Sigmoid colon (tissue), 7 donors: Measurements from ENCODE around the gene GFY. TPM values are rescaled to one million over a fixed set of nuclear protein-coding genes. Genes with fewer than 3 reads are reported as not detected.

Source experiments
- DNase-seq: peaks from one replicate; pipeline ENCODE4 v3.0.0-alpha.2; 2019
- H3K27ac ChIP-seq, 4 donors: fragments of 200-600 bp; sonication (generic); one replicate each; pipeline ENCODE4 v1.5.1; 2016 to 2019; ENCODE audit warnings: mild to moderate bottlenecking in 1 of 4
- H3K27me3 ChIP-seq, 3 donors: fragments of 200-600 bp; sonication (generic); one replicate each; pipeline ENCODE4 v1.5.1; 2019; ENCODE audit warnings: mild to moderate bottlenecking in 1 of 3
- H3K36me3 ChIP-seq, 4 donors: fragments of 200-600 bp; sonication (generic); one replicate each; pipeline ENCODE4 v1.5.1; 2016 to 2019
- H3K4me1 ChIP-seq, 4 donors: fragments of 200-600 bp; sonication (generic); one replicate each; pipeline ENCODE4 v1.5.1; 2017 to 2019
- H3K4me3 ChIP-seq, 4 donors: fragments of 200-600 bp; sonication (generic); one replicate each; pipeline ENCODE4 v1.5.1; 2017 to 2019; ENCODE audit warnings: mild to moderate bottlenecking in 2 of 4, moderate library complexity in 1 of 4
- H3K9me3 ChIP-seq, 4 donors: fragments of 200-600 bp in 3 of 4; sonication (generic) in 3 of 4; one replicate each; pipeline versions ENCODE4 v1.5.1 to v1.6.1; 2013 to 2019
- EP300 ChIP-seq, 4 donors: sonication (generic); formaldehyde crosslinking; IDR thresholded peaks; one replicate each; pipeline ENCODE4 v1.6.1; 2017; ENCODE audit warnings: antibody characterized with exemption in 4 of 4
- POLR2A ChIP-seq, 2 donors: fragments of 450-650 bp; IDR thresholded peaks; one replicate each; pipeline ENCODE4 v1.6.1; 2016; ENCODE audit warnings: antibody characterized with exemption in 2 of 2, mild to moderate bottlenecking in 2 of 2, moderate library complexity in 2 of 2
- POLR2AphosphoS5 ChIP-seq, 4 donors: sonication (generic); formaldehyde crosslinking; IDR thresholded peaks; one replicate each; pipeline ENCODE4 v1.6.1; 2017; ENCODE audit warnings: antibody characterized with exemption in 4 of 4
- WGBS, 2 donors: extraction: QIAGEN DNeasy Blood & Tissue Kit; methylation state at CpG; one replicate each; pipeline ENCODE4 v1.1.7; 2013; 5-methylcytosine and 5-hydroxymethylcytosine counted together
- intact Hi-C: fragments of 100-400 bp; cut with DNase I; formaldehyde crosslinking; loops from one replicate; pipeline ENCODE4 v1.15.1; 2023
- polyA plus RNA-seq, 3 donors: library from polyadenylated mRNA; stranded (reverse); fragments of 200-250 nt; gene quantifications; one replicate each; pipeline ENCODE4 v1.2.3, GENCODE V29; 2013
- total RNA-seq, 4 donors: library from RNA; depleted of rRNA; stranded (reverse); fragments of >200 nt; gene quantifications; one replicate each; pipeline ENCODE4 v1.1.0, GENCODE V29; 2016
- TF ChIP-seq, protein P1 (sequence below), 4 experiments: fragments of 450-650 bp in 3 of 4; fragments of 200-600 bp in 1 of 4; IDR thresholded peaks; one replicate each; pipeline ENCODE4 v1.5.1; 2016 to 2019; ENCODE audit warnings: antibody characterized with exemption in 4 of 4, mild to moderate bottlenecking in 3 of 4, moderate library complexity in 2 of 4
- donor health status: healthy with polysubstance abuse.
- donor health status: Bipolar disorder and iron deficiency.
- donor health status: healthy.

GFY gene
- total and polyA plus RNA-seq, 7 donors: not detected

DNA sequence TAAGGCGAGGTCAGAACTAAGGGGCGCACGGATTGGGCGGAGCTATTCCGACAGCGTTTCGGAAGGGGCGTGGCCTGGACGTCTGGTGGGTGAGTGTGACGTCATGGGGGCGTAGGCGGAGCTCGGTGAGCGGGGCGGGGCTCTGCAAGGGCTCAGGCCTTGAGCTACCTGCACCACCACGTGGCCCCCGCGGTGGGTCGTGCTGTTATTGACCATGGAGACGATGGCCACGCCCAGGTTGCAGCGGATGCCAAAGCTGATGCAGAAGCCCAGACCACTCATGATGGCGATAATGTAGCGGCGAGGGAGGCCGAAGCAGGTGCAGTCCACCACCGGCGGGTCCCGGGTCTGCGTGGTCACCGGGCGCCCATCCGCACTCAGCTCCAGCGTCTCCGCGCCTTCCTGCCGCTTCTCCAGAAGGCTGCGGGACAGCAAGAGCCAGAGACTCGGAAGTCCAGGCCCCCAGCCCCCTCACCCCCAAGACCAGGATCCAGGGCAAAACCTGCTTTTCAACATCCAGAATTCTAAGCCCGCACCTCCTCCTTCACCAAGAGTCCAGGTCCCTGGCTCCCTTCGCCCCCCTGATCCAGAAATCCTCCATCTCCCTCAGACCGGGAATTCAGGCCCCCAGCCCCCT is 11.3 kb downstream of the GFY start:
- Histone ChIP-seq H3K9me3 (no peaks in the 10 kb centered on the region), H3K27me3 (peaks cover 51 to 100% (median 97%) of the 10 kb centered on the region in 3 donors), H3K4me3 (no peak overlapping the region), H3K4me1 (peaks cover 0 to 6% (median 2%) of the 10 kb centered on the region in 4 donors), H3K36me3 (no peaks in the 10 kb centered on the region), H3K27ac (no peak overlapping the region)
- DNase-seq: no peak
- intact Hi-C loops: no loop called here
- 13 to 17% methylated on average over 42 of the region's 42 CpGs for WGBS, 2 donors
- TF ChIP-seq, protein P1, sequence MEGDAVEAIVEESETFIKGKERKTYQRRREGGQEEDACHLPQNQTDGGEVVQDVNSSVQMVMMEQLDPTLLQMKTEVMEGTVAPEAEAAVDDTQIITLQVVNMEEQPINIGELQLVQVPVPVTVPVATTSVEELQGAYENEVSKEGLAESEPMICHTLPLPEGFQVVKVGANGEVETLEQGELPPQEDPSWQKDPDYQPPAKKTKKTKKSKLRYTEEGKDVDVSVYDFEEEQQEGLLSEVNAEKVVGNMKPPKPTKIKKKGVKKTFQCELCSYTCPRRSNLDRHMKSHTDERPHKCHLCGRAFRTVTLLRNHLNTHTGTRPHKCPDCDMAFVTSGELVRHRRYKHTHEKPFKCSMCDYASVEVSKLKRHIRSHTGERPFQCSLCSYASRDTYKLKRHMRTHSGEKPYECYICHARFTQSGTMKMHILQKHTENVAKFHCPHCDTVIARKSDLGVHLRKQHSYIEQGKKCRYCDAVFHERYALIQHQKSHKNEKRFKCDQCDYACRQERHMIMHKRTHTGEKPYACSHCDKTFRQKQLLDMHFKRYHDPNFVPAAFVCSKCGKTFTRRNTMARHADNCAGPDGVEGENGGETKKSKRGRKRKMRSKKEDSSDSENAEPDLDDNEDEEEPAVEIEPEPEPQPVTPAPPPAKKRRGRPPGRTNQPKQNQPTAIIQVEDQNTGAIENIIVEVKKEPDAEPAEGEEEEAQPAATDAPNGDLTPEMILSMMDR (IDR thresholded peaks at IDR 0.05): no peak
- TF ChIP-seq EP300 (IDR thresholded peaks at IDR 0.05) (no peak), POLR2A (IDR thresholded peaks at IDR 0.05) (no peak)

DNA sequence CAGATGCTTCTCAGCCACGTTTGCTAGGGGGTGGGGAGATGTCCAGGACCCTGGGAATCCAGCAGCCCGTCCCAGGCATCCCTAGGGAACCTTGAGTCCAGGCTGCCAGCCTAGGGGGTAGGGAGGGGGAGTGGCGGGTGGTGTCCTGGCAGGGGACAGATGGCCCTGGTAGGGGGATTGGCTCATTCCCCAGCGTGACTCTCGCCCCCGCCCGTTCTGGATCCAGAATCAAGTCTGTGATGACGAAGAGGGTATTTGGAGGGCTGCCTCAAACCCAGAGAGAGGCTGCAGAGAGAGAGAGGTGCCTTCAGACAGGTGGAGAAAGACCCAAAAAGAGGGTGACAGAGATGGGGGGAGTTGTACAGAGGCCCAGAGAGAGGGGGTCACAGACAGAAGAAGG is 12.0 kb downstream of the GFY start:
- peaks cover 49 to 100% (median 97%) of the 10 kb centered on the region in 3 donors for H3K27me3 ChIP-seq
- intact Hi-C loops: no loop called here
- TF ChIP-seq POLR2AphosphoS5 (IDR thresholded peaks at IDR 0.05) (no peak), EP300 (IDR thresholded peaks at IDR 0.05) (no peak), POLR2A (IDR thresholded peaks at IDR 0.05) (no peak)
- TF ChIP-seq, protein P1 (IDR thresholded peaks at IDR 0.05): no peak

DNA sequence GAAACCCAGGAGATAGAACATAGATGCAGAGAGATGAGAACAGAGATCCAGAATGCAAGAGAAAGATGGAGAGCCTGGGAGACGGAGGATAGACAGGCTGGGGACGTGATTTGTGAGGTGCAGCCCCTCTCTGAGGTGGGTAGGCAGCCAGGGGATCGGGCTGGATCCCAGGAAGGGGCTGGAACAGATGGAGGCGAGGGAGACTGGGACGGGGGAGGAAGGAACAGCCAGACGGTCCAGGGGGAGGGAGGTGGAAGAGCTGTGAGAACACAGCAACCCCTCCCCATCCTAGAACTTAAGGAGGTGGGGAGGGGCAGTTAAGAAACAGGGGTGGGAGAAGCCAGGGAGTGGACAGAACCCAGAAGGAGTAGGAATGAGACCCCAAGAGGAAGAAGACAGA is 13.1 kb downstream of the GFY start:
- no peak for DNase-seq
- TF ChIP-seq EP300 (IDR thresholded peaks at IDR 0.05): no peak
- TF ChIP-seq, protein P1 (IDR thresholded peaks at IDR 0.05): no peak
- TF ChIP-seq POLR2A (IDR thresholded peaks at IDR 0.05): no peak
- TF ChIP-seq POLR2AphosphoS5 (IDR thresholded peaks at IDR 0.05): no peak
- Histone ChIP-seq H3K27ac (no peak overlapping the region), H3K27me3 (peaks cover 42 to 100% (median 94%) of the 10 kb centered on the region in 3 donors), H3K36me3 (no peaks in the 10 kb centered on the region), H3K9me3 (no peaks in the 10 kb centered on the region), H3K4me3 (no peak overlapping the region), H3K4me1 (peaks cover 0 to 23% (median 16%) of the 10 kb centered on the region in 4 donors)
- intact Hi-C loops: no loop called here
- WGBS, 2 donors: 11 to 14% methylated on average over 6 of the region's 6 CpGs

More for the DNA sequence above, 12.0 kb downstream of the GFY start:
- no peaks in the 10 kb centered on the region for H3K36me3 ChIP-seq
- peaks cover 0 to 13% (median 7%) of the 10 kb centered on the region in 4 donors for H3K4me1 ChIP-seq
- DNase-seq: no peak
- 15 to 17% methylated on average over 8 of the region's 8 CpGs for WGBS, 2 donors
- no peak overlapping the region for H3K4me3 ChIP-seq
- H3K9me3 ChIP-seq: no peaks in the 10 kb centered on the region
- no peak overlapping the region for H3K27ac ChIP-seq

DNA sequence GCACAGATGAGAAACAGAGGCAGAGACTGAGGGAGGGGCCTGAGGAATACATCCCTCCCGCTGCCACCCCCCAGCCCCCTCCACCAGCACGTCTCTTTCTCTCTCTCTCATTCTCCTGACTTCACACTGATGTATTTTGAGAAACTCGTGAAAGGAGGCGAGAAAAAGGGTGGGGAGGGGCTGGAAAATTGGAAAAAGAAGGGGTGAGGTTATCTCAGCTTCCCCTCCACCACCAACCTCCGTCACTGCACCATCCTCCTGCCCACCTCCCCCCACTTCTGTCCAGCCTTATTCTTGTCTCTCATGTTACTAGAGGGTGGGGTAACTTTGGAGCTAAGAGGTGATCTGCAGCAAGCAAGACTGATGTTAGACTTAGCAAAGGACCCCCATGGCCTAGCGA is 14.6 kb downstream of the GFY start:
- intact Hi-C loops: loop anchor here (5.0 kb wide), 1 partner anchor 173 kb away; no protein-coding TSS in a partner anchor
- TF ChIP-seq EP300 (IDR thresholded peaks at IDR 0.05) (no peak), POLR2AphosphoS5 (IDR thresholded peaks at IDR 0.05) (no peak), POLR2A (IDR thresholded peaks at IDR 0.05) (no peak)
- TF ChIP-seq, protein P1 (IDR thresholded peaks at IDR 0.05): no peak
- no peak overlapping the region for H3K27ac ChIP-seq
- WGBS, 2 donors: 35 to 52% methylated on average over 6 of the region's 6 CpGs
- H3K9me3 ChIP-seq: no peaks in the 10 kb centered on the region
- no peaks in the 10 kb centered on the region for H3K36me3 ChIP-seq
- H3K27me3 ChIP-seq: peaks cover 28 to 84% (median 78%) of the 10 kb centered on the region in 3 donors
- peaks cover 0 to 24% (median 17%) of the 10 kb centered on the region in 4 donors for H3K4me1 ChIP-seq
- DNase-seq: no peak
- no peak overlapping the region for H3K4me3 ChIP-seq
